ENCODE data around the gene OPRD1. TPM values are rescaled to one million over a fixed set of nuclear protein-coding genes. Genes with fewer than 3 reads are reported as not detected.
A peak's percentile ranks its signal among the peaks of the same experiment; 100 is the strongest.

OPRD1 gene
- total and polyA plus RNA-seq, 2 of the 4 experiments (the other 2 are of a cell fraction): under 0.01 TPM; not detected in 1

- TF ChIP-seq CEBPB (IDR thresholded peaks at IDR 0.05; ENCODE audit: low read depth, low read length) (no peak), RCOR1 (IDR thresholded peaks at IDR 0.05; ENCODE audit: insufficient replicate concordance, low read length) (no peak), RAD21 (IDR thresholded peaks at IDR 0.05; ENCODE audit: low read length) (no peak), CTCF (conservative IDR thresholded peaks at IDR 0.05; ENCODE audit: low read depth, low read length) (no peak), SMC3 (IDR thresholded peaks at IDR 0.05; ENCODE audit: low read depth, low read length) (no peak), RFX5 (IDR thresholded peaks at IDR 0.05; ENCODE audit: low read depth, low read length) (no peak), FOS (IDR thresholded peaks at IDR 0.05; ENCODE audit: low read depth, low read length) (no peak), POLR2A (IDR thresholded peaks at IDR 0.05; ENCODE audit: low read depth, low read length) (no peak), MAZ (IDR thresholded peaks at IDR 0.05; ENCODE audit: borderline replicate concordance, low read depth, low read length) (no peak), CHD1 (IDR thresholded peaks at IDR 0.05; ENCODE audit: low read depth, low read length) (no peak), MAFK (IDR thresholded peaks at IDR 0.05; ENCODE audit: low read depth, low read length) (no peak), MXI1 (IDR thresholded peaks at IDR 0.05; ENCODE audit: borderline replicate concordance, low read depth, low read length) (no peak), NFE2L2 (IDR thresholded peaks at IDR 0.05; ENCODE audit: low read depth, low read length) (no peak), USF2 (IDR thresholded peaks at IDR 0.05; ENCODE audit: low read depth, low read length) (no peak), BHLHE40 (IDR thresholded peaks at IDR 0.05; ENCODE audit: low read depth, low read length) (no peak)
- H2AK5ac ChIP-seq (ENCODE audit: low read depth, low read length): no peak overlapping the region
- no peak overlapping the region for H3K4me2 ChIP-seq (ENCODE audit: low read depth, low read length)
- in situ Hi-C loops (cut with MboI; ENCODE audit: low sequenced_read_pairs): no loop called here
- ChIA-PET CTCF (no interaction called here), POLR2A (ENCODE audit: unreplicated experiment) (no interaction called here)
- no peaks in the 10 kb centered on the region for H3K79me1 ChIP-seq (ENCODE audit: low read depth in 1 of 2, low read length in 2 of 2)
- dilution Hi-C loops (cut with HindIII; ENCODE audit: low sequenced_read_pairs, unreplicated experiment): no loop called here
- H3K56ac ChIP-seq (ENCODE audit: extremely low read depth, insufficient read depth, low read length): no peak overlapping the region
- no peak overlapping the region for H3K14ac ChIP-seq (replicated peaks; ENCODE audit: low read depth, low read length)
- H4K8ac ChIP-seq (ENCODE audit: low read depth in 2 of 2, low read length in 2 of 2): no peak overlapping the region
- H3K9me1 ChIP-seq (ENCODE audit: insufficient read depth, low read length): no peaks in the 10 kb centered on the region
- H4K91ac ChIP-seq (ENCODE audit: insufficient read depth, low read depth, low read length): no peak overlapping the region
- no peak overlapping the region for H3K4ac ChIP-seq (ENCODE audit: low read depth, low read length)
- H3K4me3 ChIP-seq (ENCODE audit: insufficient read depth, low read depth, low read length): no peak overlapping the region
- H3K18ac ChIP-seq (ENCODE audit: low read depth, low read length): no peak overlapping the region
- H2BK15ac ChIP-seq (ENCODE audit: low read depth, low read length): no peak overlapping the region
- ATAC-seq (ENCODE audit: low read depth): no peak
- H4K5ac ChIP-seq (ENCODE audit: low read depth, low read length): no peak overlapping the region
- H2AK9ac ChIP-seq (replicated peaks; ENCODE audit: low read depth, low read length, poor library complexity): no peak overlapping the region
- no peak for DNase-seq
- H4K20me1 ChIP-seq (ENCODE audit: insufficient read depth, low read length): no peaks in the 10 kb centered on the region
- no peak overlapping the region for H3K23ac ChIP-seq (ENCODE audit: low read depth, low read length)
- BruUV-seq (replicated peaks): no TSS peak
- no peak overlapping the region for H2BK120ac ChIP-seq (ENCODE audit: low read depth, low read length)
- intact Hi-C loops (cut with micrococcal nuclease): no loop called here
- H2BK20ac ChIP-seq (ENCODE audit: low read depth, low read length): no peak overlapping the region
- H3K4me1 ChIP-seq (ENCODE audit: control insufficient read depth, insufficient read depth, low read length): no peaks in the 10 kb centered on the region
- WGBS, 2 experiments (ENCODE audit: extremely low coverage in 2 of 2, insufficient read length in 1 of 2): 19% methylated on average over 8 of the region's 34 CpGs; no CpG with 5 or more reads in 1 of the 2 experiments
- H3K27me3 ChIP-seq (ENCODE audit: control insufficient read depth, insufficient read depth, low read length): peaks cover 80% of the 10 kb centered on the region
- no peak overlapping the region for H3K27ac ChIP-seq (ENCODE audit: insufficient read depth, low read length)
- H2BK5ac ChIP-seq (ENCODE audit: low read depth, low read length, poor library complexity, severe bottlenecking): no peak overlapping the region
- H3K9ac ChIP-seq (ENCODE audit: low read depth, low read length): no peak overlapping the region
- H3K9me3 ChIP-seq (ENCODE audit: control insufficient read depth, insufficient read depth, low read length): no peaks in the 10 kb centered on the region
- H3K36me3 ChIP-seq (ENCODE audit: control insufficient read depth, insufficient read depth, low read length): no peaks in the 10 kb centered on the region
- H2AFZ ChIP-seq (replicated peaks; ENCODE audit: low read length, poor library complexity): peak overlapping the region; percentile 43
These were observed 899 bp downstream of the OPRD1 start for GRCh38 chr1:28812669-28813468.
